IPS-18c (cell line): ENCODE results near the gene LSAMP.
"Not testable (repeated sequence)": the region's sequence is repeated elsewhere in the genome, so short reads cannot be mapped to it uniquely, and the experiment has no call there.

Experiments
- H3K4me3 ChIP-seq: 2 replicates; pipeline ENCODE4 v1.7.0; 2013; ENCODE audit warnings: low read depth, mild to moderate bottlenecking, low read length, moderate library complexity; ENCODE audit not compliant: insufficient read depth
- H3K9me3 ChIP-seq: one replicate; pipeline ENCODE4 v1.6.1; 2013; ENCODE audit warnings: mild to moderate bottlenecking, low read length, moderate library complexity; ENCODE audit not compliant: control insufficient read depth, insufficient read depth

The LSAMP gene

DNA sequence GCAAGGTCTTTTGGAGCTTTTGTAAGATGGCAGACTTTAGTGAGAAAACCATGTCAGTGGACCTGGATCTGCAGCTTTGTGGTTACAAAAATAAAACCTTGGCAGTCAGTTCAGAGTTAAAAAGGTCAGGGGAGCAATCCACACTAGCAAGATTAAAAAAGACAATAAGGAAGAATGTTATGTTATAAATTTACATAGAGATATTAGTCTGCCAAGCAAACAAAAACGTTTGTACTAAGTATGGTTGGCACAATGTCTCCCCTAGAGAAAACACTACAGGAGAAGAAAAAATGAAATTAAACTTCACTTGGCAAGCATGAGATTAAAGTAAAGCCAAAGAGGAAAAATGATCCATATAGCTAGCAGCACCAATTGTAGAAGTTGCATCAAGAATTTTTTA lies 205.0 kb downstream of the LSAMP start:
- H3K9me3 ChIP-seq, result no peaks in the 10 kb centered on the region

DNA sequence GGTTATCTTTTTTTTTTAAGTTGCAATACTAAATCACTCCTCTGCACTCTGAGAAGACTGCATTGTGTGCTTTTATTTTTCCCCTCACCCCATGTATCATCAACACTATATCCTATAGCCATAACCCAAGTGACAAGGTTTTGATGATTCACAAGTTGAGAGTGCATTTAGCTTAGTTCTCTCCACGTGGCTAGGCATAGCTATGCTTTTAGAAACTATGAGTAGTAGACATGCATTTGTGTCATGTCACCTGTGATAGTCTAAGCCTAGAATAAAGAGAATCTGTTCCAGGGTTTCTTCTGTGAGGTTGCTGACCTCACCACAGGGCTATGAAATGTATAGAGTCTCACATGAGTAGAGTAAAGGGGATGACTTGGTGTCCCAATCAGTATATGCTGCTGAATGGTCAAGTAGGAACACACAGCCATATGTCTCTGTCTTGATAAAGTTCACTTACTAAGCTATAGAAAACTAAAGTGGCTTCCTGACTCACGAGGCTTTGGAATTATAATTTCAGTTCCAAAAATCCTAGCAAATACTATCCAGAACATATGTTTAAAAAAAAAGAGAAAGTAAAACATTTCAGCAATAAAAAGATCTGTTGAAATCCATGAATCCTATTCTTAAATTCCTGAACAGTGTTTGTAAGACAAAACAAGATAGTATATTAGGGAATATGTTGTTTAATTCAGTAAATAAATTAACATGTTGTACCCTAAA lies 206.3 kb downstream of the LSAMP start:
- Histone ChIP-seq H3K4me3 (no peak overlapping the region), H3K9me3 (no peaks in the 10 kb centered on the region)

More for the DNA sequence above, 205.0 kb downstream of the LSAMP start:
- H3K4me3 ChIP-seq, result no peak overlapping the region

DNA sequence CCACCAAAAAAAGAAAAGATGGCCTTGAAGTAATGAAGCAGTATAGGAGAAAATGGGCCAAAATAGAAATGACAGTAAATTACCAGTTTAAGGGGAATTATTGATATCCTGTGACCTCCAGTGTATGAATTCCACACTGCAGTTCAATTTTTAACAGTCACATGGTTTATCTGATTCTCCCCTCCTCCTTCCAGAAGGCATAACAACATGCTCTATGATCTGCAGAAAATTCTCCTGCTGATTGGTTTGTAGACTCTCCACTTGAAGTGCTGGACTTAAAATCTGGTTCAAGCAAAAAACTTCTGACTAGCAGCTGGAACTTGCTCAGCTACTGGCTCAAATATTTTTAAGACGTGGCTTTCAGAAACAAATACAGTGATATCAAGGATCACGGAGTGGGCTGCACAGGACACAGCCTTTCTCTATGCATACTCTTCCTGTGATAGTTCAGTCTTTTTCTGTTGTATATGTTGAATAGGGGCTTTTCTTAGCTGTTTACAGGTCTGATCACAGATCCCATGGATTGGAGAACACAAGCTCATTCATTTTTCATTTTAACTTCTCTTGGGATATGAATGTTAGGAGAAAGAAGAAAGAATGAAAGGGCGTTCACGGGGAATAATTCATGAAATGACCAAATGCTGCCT lies 211.5 kb downstream of the LSAMP start:
- Histone ChIP-seq H3K4me3 (no peak overlapping the region), H3K9me3 (no peaks in the 10 kb centered on the region)

DNA sequence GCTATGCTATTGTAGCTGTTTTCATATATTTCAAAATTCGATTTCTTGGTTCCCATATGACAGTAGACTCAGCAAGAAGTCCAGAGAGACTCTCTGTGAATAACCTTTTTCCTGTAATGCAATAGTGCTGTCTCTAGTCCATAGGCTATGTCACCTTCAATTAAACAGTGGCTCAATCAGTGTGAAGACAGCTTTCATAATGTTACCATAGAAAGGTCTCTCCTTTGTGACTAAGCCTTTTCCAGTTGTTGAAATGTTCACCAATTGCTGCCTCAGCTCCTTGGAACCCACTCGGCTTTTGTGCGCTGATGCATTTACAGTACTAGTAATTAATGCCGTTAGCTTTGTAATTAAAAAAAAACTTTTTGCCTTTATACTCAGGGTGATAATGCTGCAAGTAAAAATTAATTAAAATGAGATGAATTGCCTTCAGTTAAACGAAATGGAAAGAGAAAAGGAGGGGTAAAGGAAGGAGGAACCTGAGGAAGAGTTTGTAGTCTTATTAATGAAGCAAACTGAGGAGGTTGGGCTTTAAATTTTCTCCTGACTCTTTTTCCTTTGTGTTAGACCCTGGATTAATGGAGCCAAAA lies 214.8 kb downstream of the LSAMP start:
- H3K9me3 ChIP-seq, result no peaks in the 10 kb centered on the region
- H3K4me3 ChIP-seq, result no peak overlapping the region

DNA sequence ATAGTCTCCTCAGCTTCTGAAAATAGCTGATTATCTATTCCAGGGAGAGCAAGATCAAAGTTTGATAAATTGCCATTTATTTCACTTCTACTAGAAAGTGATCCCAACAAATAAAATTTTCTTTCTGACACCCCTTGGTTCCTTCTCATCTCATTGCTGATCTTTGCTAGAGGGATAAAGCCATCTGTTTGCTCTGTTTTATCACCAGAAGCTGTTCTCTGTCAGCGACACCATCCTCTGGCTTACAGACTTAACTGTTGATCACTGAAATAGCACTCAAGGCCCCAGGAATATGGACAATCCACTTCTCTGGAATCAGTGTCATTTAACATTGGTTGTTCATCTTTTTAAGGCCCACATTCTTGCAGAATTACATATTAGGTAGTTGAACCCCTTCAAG lies 219.0 kb downstream of the LSAMP start:
- H3K9me3 ChIP-seq, result no peaks in the 10 kb centered on the region
- H3K4me3 ChIP-seq, result no peak overlapping the region

DNA sequence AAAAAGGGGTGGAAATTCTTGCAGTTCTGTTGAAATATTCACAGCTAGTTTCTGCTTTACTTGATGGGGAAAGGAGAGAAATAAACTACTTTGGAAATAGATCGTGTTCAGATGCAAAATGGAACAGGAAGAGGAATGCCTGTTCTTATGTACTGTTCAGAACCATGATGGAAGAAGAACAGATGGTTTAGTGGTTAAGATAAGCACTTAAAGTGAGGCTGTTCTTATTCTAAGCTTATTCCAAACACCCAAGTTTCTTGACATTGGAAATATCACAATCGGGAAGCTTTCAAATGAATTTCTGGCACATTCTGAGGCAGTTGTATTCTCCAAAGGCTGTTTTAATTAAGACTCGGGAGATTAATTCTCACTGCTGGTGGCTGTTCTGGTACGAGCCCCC lies 228.5 kb downstream of the LSAMP start:
- H3K9me3 ChIP-seq, result no peaks in the 10 kb centered on the region
- H3K4me3 ChIP-seq, result no peak overlapping the region

DNA sequence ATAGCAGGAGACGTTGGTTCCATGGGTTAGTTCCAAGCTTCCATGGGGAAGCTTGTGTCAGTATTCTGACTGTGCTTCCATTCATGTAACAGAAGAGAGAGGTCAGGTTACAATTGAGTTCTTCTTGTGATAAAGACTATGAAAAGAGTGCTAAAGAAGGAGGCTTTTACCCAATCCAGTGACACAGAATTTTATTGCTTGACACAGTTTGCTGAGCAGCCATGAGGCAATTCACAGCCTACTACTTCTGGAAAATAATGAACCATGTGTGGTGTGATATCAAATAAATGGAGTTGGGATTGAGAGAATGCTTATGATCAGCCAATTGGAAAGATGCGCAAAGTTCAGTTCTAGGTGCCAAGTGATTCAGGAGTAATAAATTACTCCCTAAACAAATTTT lies 233.4 kb downstream of the LSAMP start:
- no peak overlapping the region for H3K4me3 ChIP-seq
- no peaks in the 10 kb centered on the region for H3K9me3 ChIP-seq

DNA sequence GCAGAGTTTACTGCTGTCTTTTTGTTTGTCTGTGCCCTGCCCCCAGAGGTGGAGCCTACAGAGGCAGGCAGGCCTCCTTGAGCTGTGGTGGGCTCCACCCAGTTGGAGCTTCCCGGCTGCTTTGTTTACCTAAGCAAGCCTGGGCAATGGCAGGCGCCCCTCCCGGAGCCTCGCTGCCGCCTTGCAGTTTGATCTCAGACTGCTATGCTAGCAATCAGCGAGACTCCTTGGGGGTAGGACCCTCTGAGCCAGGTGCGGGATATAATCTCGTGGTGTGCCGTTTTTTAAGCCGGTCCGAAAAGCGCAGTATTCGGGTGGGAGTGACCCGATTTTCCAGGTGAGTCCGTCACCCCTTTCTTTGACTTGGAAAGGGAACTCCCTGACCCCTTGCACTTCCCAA lies 236.5 kb downstream of the LSAMP start:
- not testable (repeated sequence) for H3K9me3 ChIP-seq, H3K4me3 ChIP-seq

DNA sequence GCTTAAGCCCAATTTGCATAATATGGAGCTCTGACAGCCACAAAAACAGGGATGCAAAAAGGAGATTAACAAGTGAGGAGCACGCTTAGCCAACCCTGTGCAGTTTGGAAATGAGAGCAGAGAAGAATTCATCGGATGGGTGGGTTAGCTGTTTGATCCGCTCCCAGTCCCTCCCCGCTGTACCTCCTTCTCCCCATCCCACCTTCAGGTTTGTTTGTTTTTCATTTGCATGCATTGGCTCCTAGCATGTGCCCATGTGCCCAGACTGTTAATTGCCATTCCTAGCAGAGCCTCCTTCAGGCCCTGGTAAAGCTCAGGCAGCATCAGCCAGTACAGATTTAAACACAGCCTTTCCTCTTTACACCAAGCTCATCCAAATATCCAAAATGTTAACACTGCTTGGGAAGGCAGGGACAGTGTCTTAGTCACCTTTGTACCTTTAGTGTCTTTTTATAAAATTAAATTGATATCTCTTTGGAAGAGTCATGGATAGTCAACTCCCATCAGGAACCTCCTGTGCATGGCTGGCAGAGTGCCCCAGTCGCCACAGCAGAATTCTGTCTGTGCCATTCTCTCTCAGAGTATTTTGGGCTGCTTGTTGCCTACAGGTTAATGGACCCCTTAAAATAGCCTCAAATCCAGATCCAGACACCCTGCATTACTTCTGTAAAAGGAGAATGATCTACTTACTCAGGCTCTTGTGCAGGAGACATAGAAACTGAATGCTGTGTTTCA lies 244.2 kb downstream of the LSAMP start:
- Histone ChIP-seq H3K9me3 (no peaks in the 10 kb centered on the region), H3K4me3 (no peak overlapping the region)

DNA sequence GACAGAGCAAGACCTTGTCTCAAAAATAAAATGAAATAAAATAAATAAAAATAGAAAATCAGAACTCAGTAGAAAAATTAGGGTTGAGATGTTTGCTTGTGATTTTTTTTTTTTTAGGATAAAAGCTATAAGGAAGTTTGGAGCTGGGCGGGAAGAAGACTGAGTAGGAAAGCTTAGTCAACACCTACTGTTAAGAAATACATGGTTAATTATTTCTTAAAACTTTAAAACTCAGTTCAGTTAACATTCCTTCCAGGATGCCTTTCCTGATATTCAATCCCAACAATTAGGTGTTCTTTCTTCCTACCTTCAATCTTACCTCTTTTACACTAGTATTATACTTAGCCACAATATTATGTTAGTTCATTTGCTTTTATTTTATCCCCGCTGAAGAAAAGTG lies 246.2 kb downstream of the LSAMP start:
- H3K4me3 ChIP-seq, result no peak overlapping the region

DNA sequence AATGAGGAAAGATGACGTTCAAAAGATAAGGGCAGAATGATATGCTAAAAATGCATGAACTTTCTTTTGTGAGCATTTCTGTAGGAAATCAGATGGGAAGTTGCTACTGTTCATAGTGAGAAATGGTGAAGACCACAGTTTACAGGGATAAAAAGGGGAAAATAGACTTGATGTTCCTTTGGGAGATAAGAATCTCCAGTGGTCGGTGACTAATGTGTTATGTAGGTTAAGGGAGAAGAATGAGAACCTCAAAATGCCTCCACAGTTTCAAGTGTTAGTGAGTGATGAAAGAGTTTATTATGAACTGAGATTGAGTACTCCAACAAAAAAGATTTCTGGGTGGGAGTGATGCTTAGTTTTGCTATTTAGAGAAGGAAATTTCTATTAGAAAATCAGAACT lies 247.2 kb downstream of the LSAMP start:
- H3K4me3 ChIP-seq, result no peak overlapping the region
- H3K9me3 ChIP-seq, result no peaks in the 10 kb centered on the region

More for the DNA sequence above, 246.2 kb downstream of the LSAMP start:
- no peaks in the 10 kb centered on the region for H3K9me3 ChIP-seq

DNA sequence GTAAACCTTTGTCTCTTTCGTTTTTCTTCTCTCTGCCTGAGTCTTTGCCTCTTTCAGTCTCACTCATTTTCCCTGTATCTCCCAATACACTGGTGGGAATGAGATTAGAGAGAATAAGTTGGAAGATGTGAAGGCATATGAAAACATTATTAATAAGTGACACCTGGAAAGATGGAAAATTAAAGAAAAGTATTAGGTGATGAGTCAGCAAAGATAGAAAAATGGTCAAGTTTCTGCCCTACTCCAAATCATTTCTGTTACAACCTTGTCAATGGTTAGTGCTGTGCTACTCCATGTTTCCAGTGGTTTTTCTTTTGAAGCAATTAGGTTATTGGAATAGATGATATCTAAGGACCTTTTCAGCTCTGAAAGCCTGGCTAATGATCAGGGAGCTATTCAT lies 252.8 kb downstream of the LSAMP start:
- no peak overlapping the region for H3K4me3 ChIP-seq
- H3K9me3 ChIP-seq, result no peaks in the 10 kb centered on the region

DNA sequence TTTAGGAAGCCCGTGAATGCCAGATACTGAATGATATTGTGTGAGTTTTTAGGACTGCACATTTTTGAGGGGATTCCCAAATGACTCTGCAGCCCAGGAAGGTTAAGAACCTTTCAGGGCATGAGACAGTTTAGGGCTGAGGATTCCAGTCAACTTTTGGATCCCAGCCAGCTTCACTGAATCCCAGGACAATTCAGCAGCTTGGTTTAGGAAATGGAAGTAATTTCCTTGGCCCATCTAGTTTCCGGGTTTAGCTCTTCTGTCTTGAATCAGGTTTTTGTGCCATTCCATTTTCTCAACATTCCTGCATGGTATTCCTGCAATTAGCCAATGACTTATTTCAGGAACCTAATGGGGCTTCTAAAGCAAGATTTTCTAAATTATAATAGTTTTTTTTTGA lies 253.9 kb downstream of the LSAMP start:
- H3K9me3 ChIP-seq, result no peaks in the 10 kb centered on the region
- no peak overlapping the region for H3K4me3 ChIP-seq

DNA sequence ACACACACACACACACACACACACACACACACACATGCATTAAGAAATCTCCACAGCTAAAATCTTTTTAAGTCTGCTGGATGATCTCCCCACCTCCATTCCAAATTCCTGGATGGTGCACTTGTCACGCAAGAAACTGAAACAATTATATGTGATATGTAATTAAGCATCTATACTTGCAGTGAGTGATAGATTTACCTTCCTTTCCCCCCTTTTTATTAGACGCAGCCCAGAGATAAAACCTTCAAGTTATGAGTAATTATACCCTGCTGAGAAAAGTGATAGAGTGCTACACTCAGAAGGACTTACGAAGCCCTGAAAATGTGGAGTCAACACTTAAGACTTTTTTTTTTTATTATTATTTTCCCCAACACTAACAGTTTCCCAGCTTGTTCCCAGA lies 255.2 kb downstream of the LSAMP start:
- Histone ChIP-seq H3K9me3 (no peaks in the 10 kb centered on the region), H3K4me3 (no peak overlapping the region)

DNA sequence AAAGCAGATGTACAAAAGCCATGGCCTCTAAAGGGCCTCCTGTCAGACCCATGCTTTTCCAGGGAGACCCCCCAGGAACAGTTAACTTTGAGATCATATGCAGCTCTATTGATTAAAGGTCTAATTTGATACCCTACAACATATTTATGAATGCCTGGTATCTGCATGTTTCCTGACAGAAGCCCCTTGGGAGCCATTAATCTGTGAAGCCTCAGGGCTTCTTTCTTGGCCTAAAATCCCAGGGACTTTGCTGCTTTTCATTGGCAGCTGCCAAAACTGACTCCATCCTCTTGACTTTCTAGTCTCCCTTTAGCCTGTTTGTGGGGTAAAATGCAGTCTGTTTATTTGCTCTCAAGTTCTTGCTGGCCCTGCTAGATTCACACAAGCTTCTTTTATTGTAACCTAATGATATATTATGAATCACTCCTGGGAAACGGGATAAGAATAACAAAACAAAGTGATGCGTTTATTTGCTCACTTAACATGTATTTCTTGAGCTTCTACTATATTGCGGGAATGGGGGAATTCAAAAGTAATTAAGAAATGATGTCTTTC lies 257.0 kb downstream of the LSAMP start:
- Histone ChIP-seq H3K4me3 (no peak overlapping the region), H3K9me3 (no peaks in the 10 kb centered on the region)

DNA sequence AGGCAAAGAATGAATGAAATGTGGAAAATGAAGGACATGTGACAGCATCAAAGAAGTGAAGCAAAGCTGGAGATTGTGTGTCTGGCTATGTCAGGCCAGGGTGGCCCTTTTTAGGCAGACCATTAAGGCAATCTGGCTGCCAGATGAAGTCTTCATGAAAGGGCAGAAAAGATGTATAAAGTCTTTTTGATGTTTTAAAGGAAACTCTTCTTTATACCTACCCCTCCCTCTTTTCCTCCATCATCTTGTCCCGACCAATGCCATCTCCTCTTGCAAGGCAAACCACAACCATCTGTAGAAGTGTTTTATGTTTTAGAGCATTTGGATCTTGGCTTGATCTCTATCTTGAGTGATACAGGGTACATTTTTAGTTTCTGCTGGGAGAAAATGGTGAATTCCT lies 259.2 kb downstream of the LSAMP start:
- no peaks in the 10 kb centered on the region for H3K9me3 ChIP-seq
- no peak overlapping the region for H3K4me3 ChIP-seq

DNA sequence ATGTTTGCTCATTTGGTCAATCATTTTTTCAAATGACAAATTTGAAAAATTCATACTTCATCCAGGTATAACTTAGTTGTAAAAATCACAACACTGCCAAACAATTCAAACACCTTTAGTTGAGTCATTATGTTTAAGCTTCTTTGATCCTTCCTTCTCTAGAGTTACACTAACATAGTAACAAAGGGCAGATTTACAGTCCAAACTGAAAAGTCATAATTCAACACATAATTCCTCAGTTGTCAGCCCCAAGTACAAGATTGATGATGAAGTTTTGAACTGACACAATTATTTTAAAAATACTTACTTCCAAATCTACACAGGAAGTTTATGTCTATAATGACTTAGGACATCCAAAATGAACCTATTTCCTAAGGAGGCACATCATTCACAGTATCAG lies 264.1 kb downstream of the LSAMP start:
- Histone ChIP-seq H3K4me3 (no peak overlapping the region), H3K9me3 (no peaks in the 10 kb centered on the region)

DNA sequence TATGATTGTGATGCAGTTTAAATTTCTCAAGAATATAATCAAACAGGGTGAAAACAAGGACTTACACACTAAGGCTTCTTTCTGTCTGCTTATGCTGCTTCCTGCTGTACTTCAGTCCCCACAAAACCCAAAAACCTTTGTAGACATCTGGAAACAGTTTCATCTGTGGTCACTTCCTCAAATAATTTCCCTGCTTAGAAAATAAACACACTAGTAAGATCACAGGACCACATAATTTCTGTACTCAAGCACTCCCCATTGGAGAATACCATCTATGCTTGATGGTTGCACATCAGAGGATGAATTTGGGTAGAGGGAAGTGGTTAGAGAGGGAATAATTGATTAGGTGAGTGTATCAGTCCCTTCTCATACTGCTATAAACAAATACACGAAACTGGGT lies 266.2 kb downstream of the LSAMP start:
- H3K9me3 ChIP-seq, result no peaks in the 10 kb centered on the region
- H3K4me3 ChIP-seq, result no peak overlapping the region
